HG03139 (cell line): ENCODE data around the gene NDUFAF8.

Experiments used
- ATAC-seq: cut with Tn5 transposase; IDR thresholded peaks from one replicate; pipeline ENCODE4 v1.9.1; 2021; ENCODE audit not compliant: unreplicated experiment

NDUFAF8 gene

DNA sequence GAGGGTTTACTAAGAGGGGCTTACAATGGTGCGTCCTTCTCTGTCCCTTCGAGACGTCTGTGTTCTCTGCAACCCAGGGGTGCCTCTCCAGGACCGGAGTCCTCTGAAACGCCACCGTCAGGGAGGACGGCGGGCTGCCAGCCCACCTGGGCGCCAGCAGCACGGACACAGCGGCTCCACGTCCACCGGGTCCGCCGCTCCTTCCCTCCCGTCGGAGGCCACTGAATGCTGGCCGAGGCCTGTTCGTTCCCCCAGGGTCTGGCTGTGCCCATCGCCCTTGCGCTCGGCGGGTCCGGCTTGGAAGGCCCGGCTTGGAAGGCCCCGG is 666 bp upstream of the NDUFAF8 start:
- ATAC-seq = no peak

DNA sequence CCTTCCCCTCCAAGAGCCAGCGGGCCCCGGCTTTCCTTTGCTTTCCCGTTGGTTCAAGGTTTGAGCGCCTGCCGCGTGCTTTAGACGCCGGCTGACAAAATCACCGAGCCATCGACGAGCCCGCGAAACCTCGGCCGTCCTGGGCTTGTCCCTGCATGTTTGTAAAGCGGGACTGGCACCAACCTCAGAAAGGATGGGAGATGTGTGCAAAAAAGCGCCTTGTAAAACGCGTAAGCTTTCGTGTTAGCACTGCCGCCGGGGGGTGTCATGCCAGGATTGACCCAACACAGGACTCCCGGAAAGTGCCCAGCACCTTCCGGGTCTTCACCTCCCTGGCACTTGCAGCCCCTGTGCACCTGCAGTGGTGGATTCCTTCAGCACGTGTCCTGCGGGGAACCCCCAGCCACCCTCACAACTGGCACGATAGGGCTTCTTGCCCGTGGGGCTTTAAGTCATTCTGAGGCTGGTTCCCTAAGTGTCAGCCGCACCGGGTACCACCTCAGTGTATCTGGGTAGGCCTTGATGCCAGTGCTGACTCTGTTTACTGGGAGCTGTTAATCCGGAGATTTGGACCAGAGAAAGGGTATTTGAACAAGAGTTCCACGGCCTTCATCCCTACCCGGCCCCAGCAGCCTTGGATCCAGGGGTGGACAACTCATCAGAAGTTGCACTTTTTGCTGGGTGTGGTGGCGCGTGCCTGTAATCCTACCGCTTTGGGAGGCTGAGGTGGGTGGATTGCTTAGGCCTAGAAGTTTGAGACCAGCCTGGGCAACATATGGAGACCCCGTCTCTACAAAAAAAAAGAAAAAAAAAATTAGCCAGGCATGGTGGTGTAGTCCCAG is 817 bp downstream of the NDUFAF8 start:
- ATAC-seq = no peak

DNA sequence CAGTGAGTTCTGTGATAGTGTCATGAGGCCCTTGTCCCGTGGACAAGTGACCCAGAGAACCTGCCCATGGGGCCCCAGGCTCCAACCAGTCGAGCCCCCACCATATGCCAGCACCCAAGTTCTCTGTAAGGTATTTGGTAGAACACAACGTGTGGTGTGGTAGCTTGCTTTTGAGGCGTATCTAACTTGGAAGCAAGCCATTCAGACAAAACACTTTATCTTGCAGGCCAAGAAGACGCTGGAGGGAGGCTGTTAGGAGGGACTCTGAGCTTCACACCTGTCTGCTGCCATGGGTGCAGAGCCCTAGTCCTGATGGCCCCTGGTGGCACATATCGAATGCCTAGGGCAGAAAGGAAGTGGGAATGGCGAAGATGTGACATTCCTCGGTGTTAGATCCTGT is 1.6 kb downstream of the NDUFAF8 start:
- no peak for ATAC-seq

DNA sequence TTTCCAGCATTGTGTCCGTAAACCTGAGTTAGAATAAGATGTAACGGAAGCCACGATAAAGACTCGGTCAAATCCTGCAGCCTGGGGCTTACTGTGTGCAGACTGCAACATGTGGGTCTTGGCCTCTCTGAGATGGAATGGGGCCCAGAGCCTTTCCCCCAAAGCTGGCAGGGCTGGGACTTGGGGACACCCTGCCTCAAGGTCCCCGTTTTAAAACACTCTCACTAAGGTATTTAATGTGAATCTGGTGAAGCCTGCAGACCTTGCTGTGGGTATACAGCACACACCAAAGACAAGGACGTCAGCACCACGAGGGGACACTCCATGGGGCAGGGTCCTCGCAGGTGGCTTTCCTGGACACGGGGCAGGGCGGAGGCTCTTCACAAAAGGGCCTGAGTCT is 2.1 kb downstream of the NDUFAF8 start:
- no peak for ATAC-seq

DNA sequence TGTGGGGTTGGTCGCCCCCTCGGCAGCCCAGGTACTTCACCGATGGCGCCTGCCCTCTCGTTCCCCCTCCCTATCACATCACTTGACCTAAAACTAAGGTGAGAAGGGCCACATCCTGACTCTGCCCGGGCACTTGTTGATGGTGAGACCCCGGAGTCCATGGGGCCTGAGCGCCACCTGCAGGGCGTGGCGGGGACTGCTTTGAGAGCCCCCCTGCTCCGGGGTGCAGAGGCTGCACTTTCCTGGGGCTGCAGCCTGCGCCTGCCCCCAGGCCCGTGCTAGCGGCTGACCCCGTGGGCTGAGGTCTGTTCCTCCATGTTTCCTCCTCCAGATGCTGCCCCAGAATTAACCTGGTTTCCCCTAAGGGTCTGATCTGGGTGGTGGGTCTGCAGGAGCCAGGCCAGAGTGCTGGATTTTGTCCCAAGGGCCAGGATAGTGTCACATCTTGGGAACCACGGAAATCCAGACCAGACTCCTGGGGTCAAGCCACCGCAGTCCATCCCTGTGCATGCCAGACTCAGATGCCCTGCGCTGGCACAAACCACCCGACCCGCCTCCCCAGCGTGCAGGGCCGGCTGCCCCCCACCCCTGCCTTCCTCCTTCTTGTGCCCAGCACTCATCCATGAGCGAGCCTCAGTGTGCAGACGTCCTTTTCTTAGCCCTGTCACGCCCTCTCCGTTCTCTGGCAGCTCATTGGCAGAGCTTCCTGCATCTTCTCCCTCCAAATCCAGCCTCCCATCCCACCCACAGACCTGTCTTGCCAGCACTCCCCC is 2.7 kb downstream of the NDUFAF8 start:
- ATAC-seq = no peak

DNA sequence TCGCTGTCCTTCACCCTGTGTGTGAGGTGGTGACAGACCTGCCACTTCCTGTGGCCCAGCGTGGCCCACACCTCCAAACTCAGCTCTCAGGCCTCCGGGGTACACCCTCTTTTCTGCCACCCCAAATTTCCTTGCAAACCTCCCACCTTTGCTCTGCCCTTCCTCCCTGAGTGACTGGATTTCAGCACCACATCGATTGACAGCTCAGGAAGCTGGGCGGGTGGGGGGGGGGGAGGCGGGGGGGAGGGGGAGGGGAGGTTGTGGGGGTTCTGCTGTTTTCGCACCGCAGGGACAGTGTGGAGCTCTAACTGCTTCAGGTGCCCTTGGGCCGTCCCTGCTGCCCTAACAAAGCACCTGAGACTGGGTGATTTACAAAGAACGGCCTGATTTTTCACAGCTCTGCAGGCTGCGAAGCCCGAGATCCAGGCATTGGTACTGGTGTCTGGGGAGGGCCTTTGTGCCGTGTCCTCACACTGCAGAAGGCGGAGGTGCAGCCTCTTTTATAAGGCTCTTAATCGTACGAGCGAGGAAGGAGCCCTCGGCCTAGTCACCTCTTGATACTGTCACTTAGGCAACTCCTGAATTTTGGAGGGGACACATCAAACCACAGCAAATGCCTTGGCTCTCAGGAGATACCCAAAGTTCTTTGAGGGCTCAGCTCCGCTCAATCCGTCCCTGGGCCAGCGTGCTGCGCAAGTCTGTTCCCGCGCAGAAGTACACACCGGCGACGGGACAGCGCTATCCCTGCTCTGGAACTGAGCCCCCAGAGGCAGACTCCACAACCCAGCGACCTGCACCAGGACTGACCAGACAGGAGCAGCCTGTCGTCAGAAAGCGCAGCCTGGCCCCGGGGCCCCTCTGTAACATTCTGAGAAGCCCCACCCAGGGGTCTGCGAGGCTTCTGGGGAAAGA is 3.6 kb downstream of the NDUFAF8 start:
- no peak for ATAC-seq

DNA sequence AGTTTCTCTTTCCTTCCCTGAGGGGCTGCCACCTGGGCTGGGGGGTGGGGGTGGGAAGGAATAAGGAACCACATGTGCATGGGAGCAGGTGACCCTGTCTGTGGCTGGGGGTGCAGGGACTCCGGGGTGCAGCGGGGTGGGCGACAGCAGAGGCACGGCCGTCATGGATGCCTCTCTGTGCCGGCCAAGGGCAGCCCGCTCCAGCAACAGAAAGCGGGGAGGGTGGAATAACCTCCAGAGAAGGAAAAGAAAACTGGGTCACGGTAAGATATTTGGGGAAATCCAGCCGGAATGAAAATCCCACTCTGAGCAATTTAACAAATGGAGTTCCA is 4.2 kb downstream of the NDUFAF8 start:
- ATAC-seq = no peak

DNA sequence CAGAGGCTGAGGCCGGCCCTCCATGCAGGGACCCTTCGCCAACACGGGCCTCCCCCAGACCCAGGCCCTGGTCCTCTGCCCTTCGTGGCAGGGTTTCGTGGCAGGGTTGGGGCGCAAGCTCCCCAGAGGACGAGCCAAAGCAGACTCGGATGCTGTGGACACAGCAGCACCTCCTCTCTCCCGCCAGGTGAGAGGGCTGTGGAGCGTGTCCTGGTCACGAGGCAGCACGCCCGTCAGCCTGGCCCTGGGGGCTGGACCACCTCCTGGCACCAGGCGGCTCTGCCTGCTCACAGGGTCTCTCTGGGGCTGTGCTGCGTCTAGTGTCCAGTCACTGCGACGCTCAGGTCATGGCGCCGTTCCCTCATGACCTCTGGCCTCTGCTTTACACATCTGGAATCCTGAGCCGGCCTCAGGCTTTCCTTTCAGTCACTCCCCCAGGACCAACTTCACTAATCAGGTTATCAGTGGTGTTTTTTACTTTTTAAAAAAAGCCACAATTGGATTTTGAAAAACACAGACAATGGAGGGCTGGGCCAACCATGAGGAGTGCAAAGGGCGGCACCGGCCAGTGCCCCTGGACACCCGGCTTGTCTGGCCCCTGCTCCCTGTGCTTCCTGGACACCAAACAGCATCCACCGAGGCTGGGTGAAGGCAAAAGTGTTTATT is 5.4 kb downstream of the NDUFAF8 start:
- ATAC-seq = no peak

DNA sequence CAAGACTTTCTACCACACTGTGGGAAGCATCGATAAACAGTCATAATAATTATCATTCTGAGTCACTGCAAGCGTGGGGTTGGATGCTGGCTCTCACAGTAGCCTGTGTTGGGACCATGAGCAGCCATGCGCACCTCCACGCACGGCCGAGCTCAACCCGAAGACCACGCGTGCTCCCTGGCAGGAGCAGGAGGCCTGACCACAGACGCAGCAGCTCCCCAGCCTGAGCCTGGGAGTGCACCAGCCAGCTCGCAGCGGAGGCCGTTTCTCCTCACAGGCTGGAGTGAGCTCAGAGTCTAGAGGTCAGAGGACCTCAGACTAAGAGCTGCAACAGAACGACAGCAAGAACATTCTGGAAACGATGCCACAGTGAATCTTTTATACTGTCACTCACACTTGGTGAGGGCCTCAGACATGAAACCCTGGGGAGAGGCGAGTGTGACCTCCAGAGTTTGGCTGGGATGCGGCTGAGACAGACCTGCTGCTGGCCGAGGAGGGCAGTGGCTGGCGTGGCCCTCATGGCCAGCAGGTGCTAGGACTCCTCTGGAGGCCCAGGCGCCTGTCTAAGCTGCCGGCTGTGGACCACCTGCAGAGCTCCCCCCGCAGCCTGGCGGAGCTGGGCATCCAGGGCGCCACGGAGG is 6.0 kb downstream of the NDUFAF8 start:
- no peak for ATAC-seq

DNA sequence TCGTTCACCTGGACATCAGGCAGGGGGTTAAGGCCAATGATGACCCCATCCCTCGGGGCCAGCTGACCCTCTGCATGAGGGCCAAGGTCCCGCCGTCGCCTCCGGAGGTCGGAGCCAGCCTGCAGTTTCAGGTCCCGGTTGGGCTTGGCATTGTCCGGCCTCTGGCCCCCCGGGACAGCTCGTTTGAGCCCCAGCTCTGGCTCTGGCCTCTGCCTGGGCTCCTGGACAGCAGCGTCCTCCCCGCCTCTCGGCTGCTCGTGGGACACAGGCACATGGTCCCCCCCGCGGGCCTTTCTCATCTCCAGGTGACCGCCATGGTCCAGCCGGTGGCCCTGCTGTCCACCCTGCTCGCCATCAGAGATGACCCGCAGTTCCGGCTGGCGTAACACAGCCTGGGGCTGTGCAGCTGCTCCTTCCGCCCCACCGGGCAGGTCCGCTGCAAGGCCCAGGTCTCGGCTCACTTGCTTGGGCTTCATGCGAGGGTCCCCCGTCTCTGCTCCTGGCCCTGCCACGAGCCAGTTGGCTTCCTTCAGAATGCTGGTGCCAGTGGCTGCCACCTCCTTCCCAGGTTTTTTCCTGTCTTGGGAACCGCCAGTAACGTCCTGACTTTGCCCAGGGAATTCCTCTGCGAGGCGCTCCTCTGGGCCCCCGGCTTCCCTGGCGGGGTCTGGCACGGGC is 6.7 kb downstream of the NDUFAF8 start:
- no peak for ATAC-seq

DNA sequence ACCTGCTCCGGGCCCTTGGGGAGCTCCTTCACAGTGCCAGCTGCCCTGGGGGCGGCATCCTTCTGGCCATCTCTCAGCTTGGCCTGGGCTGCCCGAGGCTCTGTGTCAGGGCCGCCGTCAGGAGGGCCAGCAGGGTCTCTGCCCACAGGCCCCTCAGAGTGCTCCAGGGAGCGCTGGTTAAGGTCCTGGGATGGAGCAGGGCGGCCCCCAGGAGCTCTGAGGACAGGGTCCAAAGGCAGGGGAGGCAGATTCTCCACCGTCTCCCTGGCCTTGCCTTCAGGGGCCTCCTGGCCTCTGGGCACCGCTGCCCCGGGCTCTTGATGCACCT is 7.2 kb downstream of the NDUFAF8 start:
- ATAC-seq = no peak

DNA sequence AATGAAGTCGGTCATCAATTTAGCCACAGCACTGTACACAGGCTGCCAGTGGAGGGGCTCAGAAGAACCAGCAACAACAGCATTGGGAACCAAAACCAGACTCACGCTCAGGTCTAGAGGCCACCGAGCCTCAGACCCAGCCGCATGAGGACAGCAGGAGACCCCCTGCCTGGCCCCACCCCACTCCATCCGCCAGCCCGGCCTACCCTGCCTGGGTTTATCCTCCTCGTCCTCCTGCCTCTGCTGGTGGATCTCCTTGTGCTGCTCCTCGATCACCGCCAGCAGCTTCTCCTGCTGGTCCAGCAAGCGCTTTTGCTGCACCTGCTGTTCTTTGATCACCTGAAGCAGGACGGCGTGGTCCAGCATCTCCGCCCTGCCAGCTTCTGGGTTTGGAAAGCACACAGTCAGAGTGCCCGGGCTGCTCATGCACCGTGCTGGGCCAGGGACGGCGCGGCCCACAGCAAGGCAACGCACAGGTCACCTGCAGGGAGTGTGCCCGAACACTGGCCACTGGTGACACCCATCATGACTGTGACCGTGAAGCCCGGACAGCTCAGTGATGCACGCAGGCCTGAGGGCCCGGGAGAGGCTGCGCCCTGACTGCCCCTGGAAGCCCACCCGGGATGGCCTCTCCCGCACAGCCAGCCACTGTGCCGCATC is 7.7 kb downstream of the NDUFAF8 start:
- ATAC-seq = no peak

DNA sequence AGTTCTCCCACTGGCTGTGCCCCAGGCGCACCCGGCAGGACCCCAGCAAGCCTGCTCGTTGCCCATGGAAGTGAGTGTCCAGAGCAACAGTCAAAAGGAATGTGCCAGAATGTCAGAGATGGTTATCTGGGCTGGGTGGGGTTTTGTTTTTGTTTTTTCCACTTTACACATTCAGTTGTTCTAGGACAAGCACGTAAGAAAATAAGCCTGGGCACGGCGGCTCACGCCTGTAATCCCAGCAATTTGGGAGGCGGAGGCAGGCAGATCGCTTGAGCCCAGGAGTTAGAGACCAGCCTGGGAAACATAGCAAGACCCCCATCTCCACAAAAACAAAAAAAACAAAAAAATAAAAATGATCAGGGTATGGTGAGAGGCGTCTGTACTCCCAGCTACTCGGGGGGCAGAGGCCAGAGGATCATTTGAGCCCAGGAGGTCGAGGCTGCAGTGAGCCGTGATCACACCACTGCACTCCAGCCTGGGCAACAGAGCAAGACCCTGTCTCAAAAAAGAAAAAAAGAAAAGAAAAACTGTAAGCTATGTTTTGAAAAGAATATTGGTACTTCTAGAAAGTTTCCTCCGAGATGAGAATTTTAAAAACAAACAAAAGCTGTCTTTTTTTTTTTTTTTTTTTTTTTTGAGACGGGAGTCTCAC is 8.3 kb downstream of the NDUFAF8 start:
- no peak for ATAC-seq

DNA sequence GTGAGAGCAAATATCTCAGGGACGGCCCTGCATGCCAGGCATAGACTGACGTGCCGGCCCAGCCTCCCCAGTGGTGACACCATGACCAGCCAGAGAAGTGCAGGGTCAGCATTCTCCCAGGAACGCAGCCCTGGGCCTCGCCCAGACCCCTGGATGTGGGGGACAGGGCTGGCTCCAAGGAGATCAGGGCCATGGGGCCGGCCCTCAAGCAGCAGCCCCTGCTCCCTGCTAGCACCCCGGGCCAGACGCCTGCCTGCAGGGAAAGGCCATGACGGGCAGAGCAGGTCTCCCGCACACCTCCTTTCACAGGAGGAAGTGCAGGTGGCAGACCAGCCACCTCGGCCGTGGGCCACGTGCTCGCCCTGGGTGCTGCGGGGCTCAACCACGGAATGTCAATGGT is 9.5 kb downstream of the NDUFAF8 start:
- no peak for ATAC-seq

DNA sequence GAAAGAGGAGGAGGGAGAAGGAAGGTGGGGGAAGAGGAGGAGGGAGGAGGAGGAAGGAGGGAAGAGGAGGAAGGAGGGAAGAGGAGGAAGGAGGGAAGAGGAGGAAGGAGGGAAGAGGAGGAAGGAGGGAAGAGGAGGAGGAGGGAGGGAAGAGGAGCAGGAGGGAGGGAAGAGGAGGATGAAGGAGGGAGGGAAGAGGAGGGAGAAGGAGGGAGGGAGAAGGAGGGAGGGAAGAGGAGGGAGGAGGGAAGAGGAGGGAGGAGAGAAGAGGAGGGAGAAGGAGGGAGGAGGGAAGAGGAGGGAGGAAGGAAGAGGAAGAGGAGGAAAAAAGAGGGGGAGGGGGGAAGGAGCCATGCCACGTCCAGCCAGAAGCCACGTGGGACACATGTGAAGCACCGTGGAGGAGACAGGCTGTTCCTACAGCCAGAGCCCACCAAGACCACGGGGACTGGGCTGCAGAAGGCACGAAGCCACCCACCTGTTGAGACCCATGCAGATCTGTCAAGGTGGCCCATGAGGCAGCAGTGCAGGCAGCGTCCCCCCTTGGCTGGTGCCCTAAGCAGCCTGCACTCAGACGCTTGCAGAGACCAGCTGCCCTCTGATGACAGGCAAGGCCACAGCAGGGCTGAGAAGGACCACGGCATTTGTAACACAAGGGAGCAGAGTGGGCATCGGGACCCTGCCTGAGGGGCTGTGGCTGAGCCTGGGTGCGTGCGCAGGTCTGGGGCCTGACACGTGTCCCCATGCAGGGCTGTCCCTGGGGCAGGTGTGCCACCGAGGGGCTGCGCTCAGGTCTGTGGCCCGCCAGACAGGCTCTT is 10.3 kb downstream of the NDUFAF8 start:
- ATAC-seq = no peak

DNA sequence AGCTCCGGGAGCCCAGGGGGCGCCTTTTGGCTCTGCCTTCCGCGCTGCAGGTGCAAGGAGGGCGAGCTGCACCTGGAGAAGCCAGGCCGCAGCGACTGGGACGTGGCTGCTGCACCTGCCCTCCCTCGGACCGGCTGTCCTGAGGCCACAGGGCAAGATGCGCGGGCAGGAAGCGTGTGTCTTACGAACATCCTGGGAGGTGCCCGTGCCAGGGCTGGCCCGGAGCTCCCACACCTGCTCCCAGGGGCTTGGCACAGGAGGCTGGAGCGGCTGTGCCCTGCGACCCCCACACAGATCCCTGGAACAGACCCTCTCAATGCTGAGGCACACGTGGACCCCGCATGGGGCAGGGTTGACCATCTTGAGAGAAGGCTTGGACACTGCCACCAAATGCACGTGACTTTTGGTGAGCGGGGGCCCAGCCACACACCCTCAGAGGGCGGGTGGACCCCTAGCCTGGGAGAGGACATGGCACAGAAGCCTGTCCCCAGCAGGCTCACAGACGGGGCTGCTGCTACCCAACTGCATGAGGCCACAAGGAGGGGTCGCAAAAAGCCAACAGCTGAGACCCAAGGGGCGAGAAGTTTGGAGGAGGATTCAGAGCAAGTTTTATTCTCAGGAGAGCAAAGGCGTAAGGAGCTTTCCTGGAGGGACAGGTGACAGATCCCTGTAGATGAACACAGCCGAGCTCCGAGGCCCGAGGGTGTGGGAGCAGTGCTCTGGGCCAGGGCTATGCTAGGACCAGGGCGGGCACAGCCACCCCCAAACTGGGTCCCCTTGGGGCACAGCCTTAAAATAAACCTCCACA is 11.4 kb downstream of the NDUFAF8 start:
- ATAC-seq = no peak

DNA sequence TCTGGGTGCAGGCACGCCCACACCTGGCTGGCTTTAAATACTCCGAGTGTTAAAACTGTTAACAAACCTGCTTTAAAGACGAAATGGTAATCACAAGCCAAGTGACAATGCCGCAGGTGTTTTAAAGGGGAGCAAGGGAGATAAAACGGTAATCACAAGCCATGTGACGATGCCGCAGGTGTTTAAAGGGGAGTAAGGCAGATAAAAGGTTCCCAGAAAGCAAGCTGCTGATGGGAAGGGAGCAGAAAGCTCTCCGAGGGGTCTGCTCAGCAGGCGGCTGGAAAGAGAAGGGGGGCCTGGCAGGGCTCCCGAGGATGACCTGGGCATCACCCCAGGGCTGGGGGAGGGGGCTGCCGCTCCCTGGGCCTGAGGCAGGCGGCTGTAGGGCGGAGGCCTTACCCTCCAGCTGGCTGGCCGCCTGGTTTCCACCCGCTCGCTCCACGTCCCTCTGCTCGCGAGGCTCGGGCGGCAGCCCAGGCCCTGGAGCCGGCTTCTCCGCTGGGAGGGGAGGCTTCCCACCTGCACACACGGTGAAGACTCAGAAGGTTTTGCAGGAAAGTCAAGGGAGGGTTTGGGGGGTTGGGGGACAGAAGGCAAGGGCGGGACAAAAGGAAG is 12.1 kb downstream of the NDUFAF8 start:
- ATAC-seq = no peak
